HEK293T (cell line): ENCODE measurements around the gene FAM53B.

ENCODE experiments used
- CTCF ChIA-PET: fragments of 350-600 bp; formaldehyde crosslinking; extraction: SDS; loops from one replicate; lab custom pipeline; 2021; ENCODE audit warnings: antibody characterized with exemption, inconsistent platforms; lab: Yijun Ruan, JAX
- POLR2A ChIA-PET: fragments of 350-600 bp; formaldehyde crosslinking; extraction: SDS; loops from one replicate; lab custom pipeline; 2020; ENCODE audit warnings: antibody characterized with exemption, inconsistent platforms; lab: Yijun Ruan, JAX
- DNase-seq: peaks from one replicate; pipeline ENCODE4 v3.0.0; 2012; ENCODE audit warnings: mixed read lengths; ENCODE audit errors: extremely low spot score
- ARNT ChIP-seq: fragments of 450-650 bp; IDR thresholded peaks from 2 replicates; pipeline ENCODE4 v1.6.1; 2017; ENCODE audit warnings: mild to moderate bottlenecking
- BHLHE40 ChIP-seq: fragments of 450-650 bp; IDR thresholded peaks from 2 replicates; pipeline ENCODE4 v1.6.1; 2016; ENCODE audit warnings: mild to moderate bottlenecking, moderate library complexity, borderline replicate concordance
- CTBP1 ChIP-seq: fragments of 450-650 bp; IDR thresholded peaks from 2 replicates; pipeline ENCODE4 v1.6.1; 2016; ENCODE audit warnings: borderline replicate concordance
- ELF4 ChIP-seq: fragments of 450-650 bp; IDR thresholded peaks from 2 replicates; pipeline ENCODE4 v1.6.1; 2017; ENCODE audit warnings: antibody characterized with exemption
- FOXA1 ChIP-seq: fragments of 450-650 bp; IDR thresholded peaks from 2 replicates; pipeline ENCODE4 v1.6.1; 2016; ENCODE audit warnings: mild to moderate bottlenecking
- FOXK2 ChIP-seq: fragments of 450-650 bp; IDR thresholded peaks from 2 replicates; pipeline ENCODE4 v1.6.1; 2016; ENCODE audit warnings: mild to moderate bottlenecking
- FOXM1 ChIP-seq: fragments of 450-650 bp; IDR thresholded peaks from 2 replicates; pipeline ENCODE4 v1.6.1; 2017; ENCODE audit warnings: mild to moderate bottlenecking, borderline replicate concordance
- HDGF ChIP-seq: fragments of 450-650 bp; IDR thresholded peaks from 2 replicates; pipeline ENCODE4 v1.6.1; 2017; ENCODE audit warnings: antibody characterized with exemption, borderline replicate concordance
- L3MBTL2 ChIP-seq: fragments of 450-650 bp; conservative IDR thresholded peaks from 2 replicates; pipeline ENCODE4 v1.6.1; 2016; ENCODE audit warnings: mild to moderate bottlenecking
- LEF1 ChIP-seq: fragments of 450-650 bp; IDR thresholded peaks from 2 replicates; pipeline ENCODE4 v1.6.1; 2017; ENCODE audit warnings: mild to moderate bottlenecking, borderline replicate concordance
- NFRKB ChIP-seq: fragments of 450-650 bp; IDR thresholded peaks from 2 replicates; pipeline ENCODE4 v1.6.1; 2016; ENCODE audit warnings: mild to moderate bottlenecking, moderate library complexity
- SP1 ChIP-seq: fragments of 450-650 bp; IDR thresholded peaks from 2 replicates; pipeline ENCODE4 v1.6.1; 2017
- SUZ12 ChIP-seq: fragments of 450-650 bp; IDR thresholded peaks from 2 replicates; pipeline ENCODE4 v1.6.1; 2016; ENCODE audit warnings: mild to moderate bottlenecking
- TARDBP ChIP-seq: fragments of 450-650 bp; IDR thresholded peaks from 2 replicates; pipeline ENCODE4 v1.6.1; 2016
- ZNF384 ChIP-seq: fragments of 450-650 bp; IDR thresholded peaks from 2 replicates; pipeline ENCODE4 v1.6.1; 2016
- TF ChIP-seq, protein P1 (sequence below): fragments of 450-650 bp; IDR thresholded peaks from 2 replicates; pipeline ENCODE4 v1.6.1; 2016

The FAM53B gene

DNA sequence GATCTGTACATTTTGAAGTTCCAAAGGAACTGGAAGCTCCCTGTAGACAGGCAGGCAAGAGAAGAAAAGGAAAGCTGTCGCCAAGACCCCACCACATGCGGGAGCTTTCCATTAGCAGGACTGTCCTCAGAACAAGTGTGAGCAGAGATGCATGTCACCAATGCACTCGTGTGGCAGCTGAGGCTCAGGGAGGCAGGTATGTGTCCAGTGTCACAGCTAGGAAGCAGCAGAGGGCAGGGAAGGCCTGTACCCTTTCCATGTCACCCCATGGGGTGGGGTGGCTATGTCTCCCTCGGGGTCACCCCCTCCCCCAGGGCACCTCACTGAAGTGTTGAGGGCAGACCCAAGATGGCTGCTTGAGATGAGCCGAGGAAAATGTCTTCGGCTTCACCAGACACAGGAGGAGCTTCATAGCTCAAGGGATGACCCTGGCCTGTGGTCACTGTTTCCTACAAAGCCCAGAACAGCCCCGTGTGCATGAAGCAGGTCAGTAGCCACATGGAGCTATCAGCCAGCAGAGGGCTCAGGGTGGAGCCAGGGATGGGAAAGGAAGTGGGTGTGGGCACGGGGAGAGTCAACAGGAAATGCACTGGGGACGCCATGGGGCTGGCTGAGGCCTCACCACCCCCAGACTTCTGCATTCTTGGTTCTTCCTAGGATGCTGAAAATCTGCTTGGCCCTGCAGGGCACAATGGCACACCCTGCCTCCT lies 96.6 kb downstream of the FAM53B start:
- DNase-seq = no peak

GRCh38 chr10:124646483-124647352 lies 97.5 kb downstream of the FAM53B start:
- CTCF ChIA-PET = interaction anchor here (0.7 kb wide), 1 partner anchor 10 kb away, joined by 3 read pairs; no protein-coding TSS in a partner anchor
- no peak for DNase-seq
- POLR2A ChIA-PET = no interaction called here
- TF ChIP-seq ELF4 (no peak), SP1 (no peak), TARDBP (no peak), FOXM1 (no peak), L3MBTL2 (no peak), ZNF384 (no peak), FOXK2 (no peak), BHLHE40 (no peak), SUZ12 (no peak), NFRKB (no peak), FOXA1 (no peak), ARNT (no peak), CTBP1 (no peak), LEF1 (no peak), HDGF (no peak)
- TF ChIP-seq, protein P1, sequence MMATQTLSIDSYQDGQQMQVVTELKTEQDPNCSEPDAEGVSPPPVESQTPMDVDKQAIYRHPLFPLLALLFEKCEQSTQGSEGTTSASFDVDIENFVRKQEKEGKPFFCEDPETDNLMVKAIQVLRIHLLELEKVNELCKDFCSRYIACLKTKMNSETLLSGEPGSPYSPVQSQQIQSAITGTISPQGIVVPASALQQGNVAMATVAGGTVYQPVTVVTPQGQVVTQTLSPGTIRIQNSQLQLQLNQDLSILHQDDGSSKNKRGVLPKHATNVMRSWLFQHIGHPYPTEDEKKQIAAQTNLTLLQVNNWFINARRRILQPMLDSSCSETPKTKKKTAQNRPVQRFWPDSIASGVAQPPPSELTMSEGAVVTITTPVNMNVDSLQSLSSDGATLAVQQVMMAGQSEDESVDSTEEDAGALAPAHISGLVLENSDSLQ = no peak

More for the DNA sequence above, 96.6 kb downstream of the FAM53B start:
- TF ChIP-seq ARNT = no peak
- TF ChIP-seq CTBP1 = no peak
- TF ChIP-seq FOXM1 = no peak
- TF ChIP-seq LEF1 = no peak
- no peak for TF ChIP-seq HDGF
- TF ChIP-seq ZNF384 = no peak
- ChIA-PET CTCF (interaction anchor here (0.7 kb wide), 1 partner anchor 10 kb away, joined by 3 read pairs; no protein-coding TSS in a partner anchor), POLR2A (no interaction called here)

DNA sequence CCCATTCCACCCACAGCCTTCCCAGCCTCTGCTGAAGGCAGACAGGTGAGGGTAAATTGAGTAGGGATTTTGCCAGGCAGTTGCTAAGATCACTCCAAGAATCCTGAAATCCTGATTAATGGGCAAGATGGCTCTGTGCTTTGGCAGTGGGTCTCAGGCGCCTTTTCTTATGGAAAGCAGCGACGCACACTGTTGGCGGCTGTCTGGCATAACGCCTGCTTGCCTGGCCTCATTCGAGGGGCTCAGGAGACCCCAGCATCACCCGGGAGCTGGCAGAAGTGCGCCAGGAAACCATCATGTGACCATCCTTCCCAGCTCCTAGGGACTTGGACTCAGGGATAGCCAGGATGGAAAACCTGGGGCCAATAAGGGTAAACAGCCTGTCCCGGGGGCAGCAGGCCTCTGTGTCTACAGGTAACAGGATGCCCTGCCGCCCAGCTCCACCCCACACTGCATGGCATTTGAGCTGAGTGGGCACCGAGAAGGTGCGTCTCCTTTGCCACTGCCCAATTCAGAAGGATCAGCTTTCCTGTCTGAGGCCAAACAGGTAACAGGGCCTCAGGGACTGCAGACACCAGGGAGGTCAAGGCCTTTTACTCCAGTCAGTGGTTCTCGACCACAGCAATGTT lies 98.6 kb downstream of the FAM53B start:
- ChIA-PET POLR2A (interaction anchor here (0.6 kb wide), 1 partner anchor 56 kb away, joined by 3 read pairs; no protein-coding TSS in a partner anchor), CTCF (no interaction called here)
- TF ChIP-seq FOXM1 (no peak), ELF4 (no peak), NFRKB (no peak), FOXK2 (no peak)
- DNase-seq = no peak

DNA sequence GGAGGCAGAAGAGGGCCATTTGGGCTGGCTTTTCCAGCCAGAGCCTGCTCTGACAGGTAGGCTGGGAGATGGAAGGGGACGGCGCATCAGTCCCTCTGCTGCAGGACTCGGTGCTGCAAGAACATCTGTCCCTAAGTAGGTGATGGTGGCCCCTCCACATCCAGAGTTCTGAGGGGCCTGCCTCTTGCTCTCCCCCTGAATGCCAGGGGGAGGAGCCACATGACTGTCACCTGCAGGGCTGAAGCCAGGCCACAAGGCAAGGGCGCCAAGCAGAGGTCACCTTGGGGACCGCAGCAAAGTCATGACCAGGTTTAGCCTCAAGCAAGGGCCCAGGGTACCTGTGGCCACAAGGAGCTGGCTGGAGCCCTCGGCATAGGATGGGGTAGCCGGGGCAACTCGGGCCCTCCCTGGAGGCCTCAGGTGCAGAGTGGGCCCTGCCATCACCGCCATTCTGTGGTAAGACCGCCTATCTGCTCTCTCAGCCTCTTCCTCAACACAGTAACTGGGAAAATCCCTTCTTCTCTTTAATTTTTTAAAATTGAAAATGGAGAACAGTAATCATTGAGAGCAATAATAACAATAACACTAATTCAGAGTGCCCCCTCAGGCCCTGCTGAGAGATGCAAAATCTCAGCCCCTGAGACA lies 99.3 kb downstream of the FAM53B start:
- TF ChIP-seq ARNT = no peak
- TF ChIP-seq ELF4 = no peak
- TF ChIP-seq FOXM1 = no peak
- TF ChIP-seq, protein P1 = no peak
- no peak for TF ChIP-seq HDGF
- no peak for DNase-seq
- ChIA-PET POLR2A (interaction anchor here (0.6 kb wide), 1 partner anchor 57 kb away, joined by 3 read pairs; no protein-coding TSS in a partner anchor), CTCF (interaction anchor here (0.5 kb wide), 1 partner anchor 200 kb away, joined by 3 read pairs; no protein-coding TSS in a partner anchor)

GRCh38 chr10:124644236-124644635 lies 99.9 kb downstream of the FAM53B start:
- CTCF ChIA-PET = no interaction called here

More at GRCh38 chr10:124644236-124644635, 99.9 kb downstream of the FAM53B start:
- DNase-seq = no peak
- no peak for TF ChIP-seq FOXM1
- no peak for TF ChIP-seq CTBP1
- no peak for TF ChIP-seq SP1
- TF ChIP-seq FOXK2 = no peak
- no peak for TF ChIP-seq L3MBTL2
- no peak for TF ChIP-seq HDGF
- TF ChIP-seq FOXA1 = no peak
- TF ChIP-seq LEF1 = no peak
- no peak for TF ChIP-seq ARNT
- no peak for TF ChIP-seq SUZ12
- no peak for TF ChIP-seq ELF4
- POLR2A ChIA-PET = no interaction called here
